ENCODE measurements around the gene STRC.
"Not testable (repeated sequence)": the region's sequence is repeated elsewhere in the genome, so short reads cannot be mapped to it uniquely, and the experiment has no call there.

The STRC gene

DNA sequence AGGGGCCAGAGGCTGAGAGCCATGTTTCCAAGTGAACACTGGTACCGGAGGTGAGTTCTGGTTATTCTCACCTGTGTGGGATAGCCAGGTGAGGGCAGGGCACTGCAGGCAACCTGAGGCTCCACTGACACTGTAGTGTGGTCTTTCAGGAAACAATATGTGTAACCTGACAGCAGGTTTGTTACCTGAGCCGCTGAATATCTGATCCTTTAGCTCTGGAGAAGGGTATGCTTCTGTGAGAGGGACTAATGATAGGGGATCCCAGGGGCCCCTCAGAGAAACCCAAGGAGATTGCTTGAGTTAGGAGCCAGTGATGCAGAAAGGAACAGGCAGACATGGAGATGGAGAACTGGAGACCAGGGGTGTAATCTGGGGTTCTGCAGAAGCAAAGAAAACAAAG is at the start of gene STRC:
Gene STRC, minus strand, starts transcription at position 101 of the 400 bp plus-strand sequence. Its CDS starts 78 bp downstream, at position 23.
- DNase-seq (ENCODE audit: low spot score), result not testable (repeated sequence)

DNA sequence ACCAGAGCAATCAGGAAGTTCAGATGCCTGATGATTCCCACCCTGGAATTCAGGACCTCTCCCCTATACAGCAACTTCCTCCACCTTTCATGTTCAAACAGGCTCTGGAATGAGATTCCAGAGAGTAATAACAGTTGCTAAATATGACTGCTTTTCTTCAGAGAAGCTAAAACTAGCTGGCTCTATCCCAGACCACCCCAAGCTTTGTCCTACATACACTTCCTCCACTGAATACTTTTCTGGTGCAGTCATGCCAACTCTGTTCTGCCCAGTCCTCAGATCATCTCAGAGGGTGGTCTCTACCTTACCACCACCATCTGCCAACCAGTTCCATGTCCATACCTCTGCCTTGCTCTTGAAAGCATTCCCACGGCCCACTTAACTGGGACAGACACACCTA is 47.6 kb upstream of the STRC start:
- DNase-seq (ENCODE audit: low spot score), result not testable (repeated sequence)

DNA sequence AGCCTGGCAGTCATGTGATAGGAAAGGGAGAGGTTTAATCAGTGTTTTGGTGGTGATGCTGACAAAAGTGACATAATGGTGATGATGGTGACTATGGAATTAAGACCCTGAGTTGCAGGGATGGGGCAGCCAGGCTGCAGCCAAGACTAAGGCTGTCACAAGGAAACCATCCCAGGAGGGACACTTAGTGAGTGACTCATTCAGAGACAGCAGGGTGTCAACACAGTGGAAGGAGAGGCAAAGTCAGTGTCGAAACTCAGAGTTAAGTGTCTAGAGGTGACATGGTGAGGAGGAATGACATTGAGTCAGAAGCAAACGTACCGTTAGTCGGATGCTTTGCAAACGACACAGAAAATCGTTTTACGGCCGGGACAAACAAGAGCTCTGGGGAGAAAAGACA is 44.7 kb upstream of the STRC start:
- DNase-seq (ENCODE audit: low spot score), result not testable (repeated sequence)

DNA sequence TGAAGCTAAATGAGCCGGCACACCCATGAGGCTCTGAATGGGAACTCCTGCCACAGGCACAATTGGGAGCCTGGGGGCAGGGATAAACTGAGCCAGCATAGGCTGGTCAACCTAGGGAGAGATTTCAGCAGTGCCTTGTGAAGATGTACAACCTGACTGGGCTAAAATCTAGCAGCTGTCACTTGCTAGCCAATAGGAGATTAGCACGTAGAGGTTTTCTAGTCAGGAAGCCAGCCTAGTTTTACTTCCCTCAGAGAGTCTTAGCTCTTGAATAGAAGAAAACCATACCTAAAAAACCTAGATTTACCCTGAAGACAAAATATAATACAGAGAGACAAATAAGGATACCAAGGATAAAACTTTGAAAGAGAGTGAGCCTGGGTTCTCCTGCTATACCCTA is 43.7 kb upstream of the STRC start:
- DNase-seq (ENCODE audit: low spot score), result not testable (repeated sequence)

DNA sequence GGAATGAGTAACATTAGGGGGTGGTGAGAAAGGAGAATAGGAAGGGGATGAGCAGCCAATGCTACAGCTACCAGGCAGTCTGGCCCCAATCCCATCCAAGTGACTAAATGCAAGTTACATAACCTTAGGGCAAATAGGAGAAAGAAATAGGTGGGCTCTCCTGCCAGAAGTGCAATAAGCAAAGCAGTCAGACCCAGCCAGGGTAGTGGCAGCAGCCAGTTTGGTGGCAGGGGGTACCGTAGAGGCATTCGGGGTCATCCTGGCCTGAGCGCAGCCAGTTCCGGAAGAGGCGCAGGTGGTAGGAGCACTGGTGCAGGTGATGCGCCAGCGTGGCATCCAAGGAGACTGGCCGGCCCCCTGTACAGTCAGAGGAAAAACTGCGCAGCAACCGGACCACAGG is 41.1 kb upstream of the STRC start:
- not testable (repeated sequence) for DNase-seq (ENCODE audit: low spot score)

DNA sequence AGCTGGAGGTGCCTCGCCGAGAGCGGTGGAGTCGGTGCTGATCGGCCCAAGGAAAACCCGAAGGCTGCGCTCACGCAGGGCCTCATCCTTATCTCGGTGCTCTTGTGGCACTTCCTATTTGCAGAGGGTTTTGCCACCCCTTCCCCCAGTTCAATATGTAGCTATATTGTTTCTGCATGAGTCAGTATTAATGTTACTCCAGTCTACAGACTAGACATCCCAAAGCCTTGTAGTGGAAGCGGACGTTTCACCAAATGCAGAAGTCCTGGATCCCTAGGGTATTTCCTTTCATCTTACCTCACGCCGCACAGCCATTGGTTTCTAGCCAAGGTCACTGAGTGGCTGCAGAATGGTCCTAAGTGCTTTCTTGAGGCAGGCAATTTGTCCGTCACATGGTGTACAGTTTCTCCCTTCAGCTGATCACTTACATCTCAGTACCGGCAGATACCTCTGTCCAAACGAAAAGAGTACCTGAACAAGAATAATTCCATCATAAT is 30.9 kb upstream of the STRC start:
- DNase-seq (ENCODE audit: low spot score), result not testable (repeated sequence)

DNA sequence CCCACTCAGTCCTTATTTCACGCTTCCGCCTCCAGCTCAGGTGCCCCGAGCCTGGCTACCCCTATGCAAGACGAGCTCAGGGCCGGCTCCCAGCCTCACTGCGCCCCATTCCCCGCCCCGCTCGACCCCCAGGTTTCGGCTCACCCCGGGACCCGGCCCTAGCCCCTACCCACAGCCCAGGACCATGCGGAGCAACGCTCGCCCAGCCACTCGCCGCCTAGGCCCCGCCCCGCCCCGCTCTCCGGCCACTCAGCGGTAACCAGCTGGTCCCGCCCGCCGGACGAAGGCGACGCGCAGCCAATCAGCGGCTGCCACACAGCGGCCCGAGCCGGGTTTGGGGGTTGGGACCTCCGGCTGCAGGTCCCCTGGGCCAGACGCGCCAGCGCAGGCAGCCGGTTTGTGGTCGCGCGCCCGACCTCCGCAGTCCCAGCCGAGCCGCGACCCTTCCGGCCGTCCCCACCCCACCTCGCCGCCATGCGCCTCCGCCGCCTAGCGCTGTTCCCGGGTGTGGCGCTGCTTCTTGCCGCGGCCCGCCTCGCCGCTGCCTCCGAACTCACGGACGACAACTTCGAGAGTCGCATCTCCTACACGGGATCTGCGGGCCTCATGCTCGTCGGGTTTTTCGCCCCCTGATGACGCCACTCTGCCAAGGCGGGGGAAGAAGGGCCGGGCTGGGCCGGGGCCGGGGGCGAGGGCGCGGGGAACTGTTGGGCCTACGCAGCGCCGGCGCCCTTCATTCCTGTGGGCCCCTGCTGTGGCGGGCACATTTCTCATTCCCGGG is 30.2 kb upstream of the STRC start, which contains the start of gene CATSPER2:
Gene CATSPER2, minus strand, starts transcription at position 196 of the 781 bp plus-strand sequence. CDS start 783 bp downstream, outside the sequence.
- DNase-seq (ENCODE audit: low spot score), result no peak

DNA sequence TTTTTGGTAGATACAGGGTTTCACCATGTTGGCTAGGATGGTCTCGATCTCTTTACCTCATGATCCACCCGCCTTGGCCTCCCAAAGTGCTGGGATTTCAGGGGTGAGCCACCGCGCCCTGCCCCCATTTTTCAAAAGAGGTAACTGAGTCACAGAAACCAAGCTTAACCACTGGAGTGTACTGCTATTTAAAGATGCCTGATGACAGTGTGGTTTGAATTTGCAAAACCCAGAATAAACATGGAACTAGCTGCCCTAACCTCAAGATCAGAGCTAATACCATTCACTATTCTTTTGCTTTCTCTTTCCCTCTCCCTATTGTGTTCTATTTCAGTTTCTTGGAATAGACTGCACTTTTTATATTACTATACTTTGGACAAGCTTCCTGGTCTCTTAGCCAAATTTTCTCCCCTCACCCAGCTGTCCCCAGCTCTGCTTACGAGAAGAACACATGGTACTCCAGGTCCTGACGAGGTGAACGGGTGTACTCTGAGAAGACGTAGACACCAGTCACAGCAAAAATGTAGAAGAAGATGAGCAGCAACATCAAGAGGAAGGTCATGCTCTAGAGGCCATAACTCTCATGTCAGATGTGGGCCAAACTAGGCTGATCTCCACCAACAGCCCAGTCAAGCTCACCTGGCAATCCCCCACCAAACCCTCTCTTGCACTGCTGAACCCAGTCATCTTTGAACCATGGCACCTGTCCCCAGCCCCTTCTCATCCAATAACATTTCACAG is 20.0 kb upstream of the STRC start:
- not testable (repeated sequence) for DNase-seq (ENCODE audit: low spot score)

DNA sequence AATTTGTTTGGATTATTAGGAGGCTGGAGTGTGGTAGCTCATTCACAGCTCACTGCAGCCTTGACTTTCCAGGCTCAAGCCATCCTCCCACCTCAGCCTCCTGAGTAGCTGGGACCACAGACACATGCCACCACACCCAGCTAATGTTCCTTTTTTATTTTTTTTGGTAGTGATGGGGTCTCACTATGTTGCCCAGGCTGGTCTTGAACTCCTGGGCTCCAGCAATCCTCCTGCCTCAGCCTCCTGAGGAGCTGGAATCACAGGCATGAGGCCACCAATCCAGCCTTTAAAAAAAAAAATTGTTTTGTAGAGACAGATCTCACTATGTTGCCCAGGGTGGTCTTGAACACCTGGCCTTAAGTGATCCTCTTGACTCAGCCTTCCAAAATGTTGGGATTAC is 8.3 kb upstream of the STRC start:
- DNase-seq (ENCODE audit: low spot score), result not testable (repeated sequence)

DNA sequence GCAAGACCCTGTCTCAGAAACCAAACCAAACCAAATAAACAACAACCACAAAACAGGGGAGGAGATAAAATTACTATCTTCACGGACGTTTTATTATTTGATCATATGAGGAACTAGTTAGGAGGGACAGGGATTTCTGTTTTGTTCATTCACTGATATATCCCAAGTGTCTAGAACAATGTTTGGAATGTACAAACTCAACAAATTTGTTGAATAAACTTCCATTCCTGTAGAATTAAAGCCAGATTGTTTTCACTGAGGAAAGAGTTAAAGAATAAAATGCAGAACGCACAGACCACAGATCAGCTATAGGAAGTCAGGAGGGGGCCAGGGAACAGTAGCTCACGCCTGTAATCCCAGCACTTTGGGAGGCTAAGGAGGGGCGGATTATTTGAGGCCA is 6.5 kb upstream of the STRC start:
- no peak for DNase-seq (ENCODE audit: low spot score)

DNA sequence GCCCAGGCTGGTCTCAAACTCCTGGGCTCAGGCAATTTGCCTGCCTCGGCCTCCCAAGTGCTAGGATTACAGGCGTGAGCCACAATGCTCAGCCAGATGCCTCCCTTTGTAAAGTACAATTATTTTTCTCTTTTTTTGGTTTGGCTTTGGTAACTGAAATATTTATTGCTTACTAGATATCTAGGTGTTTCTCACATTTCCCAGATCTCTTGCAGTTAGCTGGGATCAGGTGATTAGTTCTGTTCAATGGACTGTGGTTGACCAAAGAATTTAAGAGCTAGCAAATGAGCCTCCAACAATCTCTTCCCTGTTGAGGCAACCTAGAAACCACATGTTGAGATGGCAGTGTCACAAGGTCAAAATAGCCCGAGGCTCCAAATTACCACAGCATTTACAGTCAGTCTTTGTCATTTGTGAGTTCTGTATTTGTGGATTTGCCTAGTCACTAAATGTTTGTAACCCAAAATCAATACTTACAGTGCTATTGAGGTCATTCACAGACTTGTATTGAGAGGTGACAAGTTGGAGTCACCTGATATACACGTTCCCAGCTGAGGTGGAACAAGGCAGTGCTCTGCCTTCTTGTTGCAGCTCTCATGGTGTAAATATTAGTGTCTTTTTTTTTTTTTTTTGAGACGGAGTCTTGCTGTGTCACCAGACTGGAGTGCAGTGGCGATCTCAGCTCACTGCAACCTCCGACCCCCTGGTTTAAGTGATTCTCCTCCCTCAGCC is 3.6 kb upstream of the STRC start:
- not testable (repeated sequence) for DNase-seq (ENCODE audit: low spot score)

DNA sequence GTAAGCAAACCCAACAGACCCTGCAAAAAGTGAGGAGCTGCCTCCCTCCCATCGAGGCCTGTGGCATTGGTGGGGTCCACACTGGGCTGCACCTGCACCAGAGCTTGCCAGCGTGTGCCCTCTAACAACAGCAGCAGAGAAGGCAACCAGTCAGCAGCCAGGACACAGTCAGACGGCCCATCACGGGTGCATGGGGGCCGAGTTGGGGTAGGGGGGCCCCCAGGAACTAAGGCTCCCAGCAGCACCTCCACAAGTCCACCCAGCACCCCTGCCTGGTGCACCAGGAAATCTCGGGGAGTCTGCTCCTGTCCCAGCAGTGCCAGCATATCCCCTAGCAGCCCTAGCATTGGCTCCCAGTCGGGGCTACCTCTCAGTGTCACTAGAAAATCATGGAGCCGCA is 850 bp downstream of the STRC start:
- DNase-seq (ENCODE audit: low spot score), result not testable (repeated sequence)

DNA sequence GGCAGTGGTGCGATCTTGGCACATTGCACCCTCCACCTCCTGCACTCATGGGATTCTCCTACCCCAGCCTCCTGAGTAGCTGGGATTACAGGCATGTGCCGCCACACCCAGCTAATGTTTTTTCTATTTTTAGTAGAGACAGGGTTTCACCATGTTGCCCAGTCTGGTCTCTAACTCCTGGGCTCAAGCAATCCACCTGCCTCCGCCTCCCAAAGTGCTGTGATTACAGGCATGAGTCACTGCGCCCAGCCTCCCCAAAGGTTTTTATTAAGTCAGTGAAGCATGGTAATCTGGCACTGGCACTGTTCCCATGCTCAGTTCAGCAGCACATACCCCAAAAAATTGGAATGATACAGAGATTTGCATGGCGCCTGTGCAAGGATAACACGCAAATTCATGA is 16.4 kb downstream of the STRC start:
- DNase-seq (ENCODE audit: low spot score), result not testable (repeated sequence)

DNA sequence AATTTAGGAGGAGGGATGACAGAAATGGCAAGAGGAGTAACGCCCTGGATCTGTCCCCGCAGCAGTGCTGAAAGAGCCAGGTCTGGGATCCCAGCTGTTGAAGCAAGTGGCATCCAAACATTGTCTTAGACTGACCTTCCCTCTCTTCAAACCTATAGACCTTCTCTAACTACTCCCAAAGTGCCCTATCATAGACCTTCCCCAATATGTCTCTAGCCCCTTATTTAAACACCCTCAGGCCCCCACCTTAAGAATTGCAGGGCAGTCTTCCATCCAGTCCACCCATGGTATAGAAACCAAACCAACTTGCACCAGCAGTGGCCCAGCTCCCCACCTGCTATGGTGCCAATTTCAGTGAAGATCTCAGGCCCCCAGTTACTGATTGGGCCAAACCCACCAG is 18.4 kb downstream of the STRC start:
- DNase-seq (ENCODE audit: low spot score), result not testable (repeated sequence)

DNA sequence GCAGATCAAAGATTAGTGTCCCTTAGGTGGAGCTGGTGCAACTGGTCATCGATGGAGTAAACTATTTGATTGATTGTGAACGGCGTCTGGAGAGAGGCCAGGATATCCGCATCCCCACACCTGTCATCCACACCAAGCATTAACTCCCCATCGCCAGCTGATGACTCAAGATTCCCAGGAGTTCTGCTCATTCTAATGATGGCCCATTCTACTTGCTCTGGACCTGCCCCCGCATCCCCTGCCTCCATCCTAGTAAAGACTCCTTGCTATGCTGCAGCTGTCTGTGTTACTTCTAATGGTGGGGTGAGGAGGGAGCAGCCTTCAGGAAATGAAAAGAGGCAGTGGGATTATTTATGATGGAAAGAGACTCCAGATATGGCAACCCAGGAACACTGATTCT is 19.5 kb downstream of the STRC start:
- DNase-seq (ENCODE audit: low spot score), result not testable (repeated sequence)

DNA sequence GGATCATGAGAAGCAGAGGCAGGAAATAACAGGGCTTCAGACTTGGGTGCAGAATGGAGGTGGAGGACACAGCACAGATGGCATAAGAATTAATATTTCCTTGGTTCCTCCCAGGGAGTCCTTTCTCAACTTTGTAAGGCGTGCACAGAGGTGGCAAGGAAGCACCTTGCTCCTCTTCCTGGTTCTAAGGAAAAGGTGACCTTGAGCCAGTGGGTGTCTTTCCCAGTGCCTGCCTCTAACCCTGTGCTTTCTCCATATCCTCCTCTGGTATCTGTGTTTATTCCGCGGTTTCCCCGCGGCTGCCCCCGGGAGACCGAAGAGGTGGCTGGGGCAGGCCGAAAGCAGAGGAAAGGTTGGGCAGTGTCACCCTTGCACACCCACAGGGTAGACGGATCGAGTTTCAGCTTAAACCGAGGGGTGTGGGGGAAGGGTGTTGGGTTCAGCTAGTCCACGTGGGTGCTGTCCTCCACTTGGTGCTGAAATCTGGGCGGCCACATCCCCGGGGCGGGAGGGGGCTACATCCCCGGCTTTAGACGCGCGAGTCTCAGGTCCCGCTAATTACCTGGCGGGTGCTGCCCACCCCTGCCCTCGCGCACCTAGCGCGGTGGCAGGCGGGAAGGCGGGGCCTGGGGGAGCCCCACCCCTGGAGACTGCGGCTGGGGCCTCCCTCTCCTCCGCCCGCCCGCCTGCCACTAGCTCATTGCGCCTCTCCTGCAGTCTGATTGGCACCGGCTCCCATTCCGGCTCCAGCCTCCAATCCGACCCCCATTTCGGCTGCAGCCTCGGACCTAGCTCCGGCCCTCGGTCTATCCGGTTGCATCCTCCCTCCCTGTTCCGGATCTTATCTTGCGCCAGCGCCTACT is 25.0 kb downstream of the STRC start, which contains the start of gene CKMT1B:
Gene CKMT1B, plus strand, starts transcription at position 700 of the 863 bp plus-strand sequence. CDS start 192 bp downstream, outside the sequence.
- DNase-seq (ENCODE audit: low spot score), result not testable (repeated sequence)

DNA sequence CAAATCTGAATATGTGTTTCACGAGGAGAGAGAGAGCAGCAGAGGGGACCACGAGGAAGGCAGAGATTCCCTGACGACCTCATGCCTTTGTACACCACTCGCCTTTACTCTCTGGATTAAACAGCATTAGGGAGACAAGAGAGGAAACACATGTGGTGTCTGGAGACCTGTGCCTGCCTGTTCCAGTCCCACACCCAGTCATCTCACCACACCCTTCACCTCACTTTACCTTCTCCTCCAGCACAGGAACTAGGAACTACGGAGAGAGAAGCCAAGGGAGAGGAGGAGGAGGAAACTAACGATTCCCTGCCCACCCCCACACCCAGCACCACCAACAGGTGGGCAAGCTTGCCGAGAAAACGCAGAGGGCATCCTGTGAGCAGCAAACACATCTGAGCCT is 25.8 kb downstream of the STRC start:
- DNase-seq (ENCODE audit: low spot score), result not testable (repeated sequence)

DNA sequence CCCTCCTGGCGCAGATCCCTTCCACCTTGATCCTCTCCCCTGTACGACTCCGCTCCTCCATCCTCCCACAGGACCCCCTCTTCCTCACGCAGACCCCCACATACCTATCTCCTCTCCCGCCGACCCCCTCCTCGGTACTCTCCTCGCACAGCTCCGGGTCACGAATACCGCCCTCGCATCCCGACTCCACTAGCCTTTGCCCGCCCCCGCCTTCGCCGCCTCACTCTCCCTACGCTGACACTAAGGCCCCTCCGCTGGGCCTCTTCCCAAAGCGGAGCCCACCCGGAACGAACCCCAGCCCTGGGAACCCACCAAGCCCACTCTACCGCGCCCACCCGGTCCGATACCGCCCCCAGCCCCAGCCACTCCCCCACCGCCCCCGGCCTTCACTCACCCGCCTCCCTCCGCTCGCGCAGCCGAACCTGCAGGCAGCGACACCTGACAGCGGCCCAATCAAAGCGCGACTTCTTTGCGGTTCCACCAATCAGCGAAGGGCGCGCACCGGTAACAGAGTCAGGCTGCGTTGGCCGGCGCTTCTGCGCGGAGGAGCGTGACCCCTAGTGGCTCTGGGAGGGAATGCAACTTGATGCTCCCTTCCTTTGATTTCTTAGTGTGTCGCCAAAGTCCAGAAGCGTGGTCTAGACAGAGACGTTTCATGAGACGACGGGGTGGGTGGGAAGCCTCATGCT is 28.7 kb downstream of the STRC start, which contains the start of gene PPIP5K1:
Gene PPIP5K1, minus strand, starts transcription at position 431 of the 689 bp plus-strand sequence. CDS start 5,704 bp downstream, outside the sequence.
- DNase-seq (ENCODE audit: low spot score), result not testable (repeated sequence)

DNA sequence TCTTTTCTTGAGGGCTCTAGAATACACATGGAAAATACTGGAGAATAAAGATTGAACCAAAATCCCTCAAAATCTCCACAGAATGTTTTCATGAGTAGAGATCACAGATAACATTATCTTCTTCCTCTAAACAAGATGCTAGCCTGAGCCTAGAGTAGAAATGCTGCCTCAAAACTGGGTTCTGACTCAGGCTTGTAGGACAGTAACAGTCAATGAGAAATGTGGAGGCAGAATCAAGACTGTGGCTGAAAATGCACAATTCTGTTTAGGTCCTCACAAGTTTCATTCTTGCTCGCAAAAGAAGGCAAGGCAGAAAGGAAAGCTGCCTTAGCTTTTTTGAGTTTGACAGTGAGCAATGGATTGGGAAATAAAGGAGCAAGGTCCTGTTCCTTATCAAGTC is 44.0 kb downstream of the STRC start:
- DNase-seq (ENCODE audit: low spot score), result not testable (repeated sequence)

DNA sequence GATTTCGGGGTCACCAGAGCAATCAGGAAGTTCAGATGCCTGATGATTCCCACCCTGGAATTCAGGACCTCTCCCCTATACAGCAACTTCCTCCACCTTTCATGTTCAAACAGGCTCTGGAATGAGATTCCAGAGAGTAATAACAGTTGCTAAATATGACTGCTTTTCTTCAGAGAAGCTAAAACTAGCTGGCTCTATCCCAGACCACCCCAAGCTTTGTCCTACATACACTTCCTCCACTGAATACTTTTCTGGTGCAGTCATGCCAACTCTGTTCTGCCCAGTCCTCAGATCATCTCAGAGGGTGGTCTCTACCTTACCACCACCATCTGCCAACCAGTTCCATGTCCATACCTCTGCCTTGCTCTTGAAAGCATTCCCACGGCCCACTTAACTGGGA is 52.0 kb downstream of the STRC start:
- not testable (repeated sequence) for DNase-seq (ENCODE audit: low spot score)

Measured in hematopoietic multipotent progenitor cell treated with erythropoietin and hydrocortisone succinate and interleukin-3 and kit ligand, for 17 days (in vitro differentiated cells).